Activated CD4-positive, alpha-beta T cell treated with anti-CD3 and anti-CD28 coated beads, Interleukin-2, amount 50 U/mL, for 48 hours (primary cell): ENCODE measurements around the gene KCNK17.

Experiments used
- DNase-seq, 2 experiments: peaks; one replicate each; pipeline ENCODE4 v3.0.0-alpha.2; 2020

KCNK17 gene

GRCh38 chr6:39335780-39336545, 21.7 kb upstream of the KCNK17 start:
- DNase-seq = no peak

- DNase-seq = no peak
Measured at GRCh38 chr6:39333644-39334438, 19.6 kb upstream of the KCNK17 start.

DNA sequence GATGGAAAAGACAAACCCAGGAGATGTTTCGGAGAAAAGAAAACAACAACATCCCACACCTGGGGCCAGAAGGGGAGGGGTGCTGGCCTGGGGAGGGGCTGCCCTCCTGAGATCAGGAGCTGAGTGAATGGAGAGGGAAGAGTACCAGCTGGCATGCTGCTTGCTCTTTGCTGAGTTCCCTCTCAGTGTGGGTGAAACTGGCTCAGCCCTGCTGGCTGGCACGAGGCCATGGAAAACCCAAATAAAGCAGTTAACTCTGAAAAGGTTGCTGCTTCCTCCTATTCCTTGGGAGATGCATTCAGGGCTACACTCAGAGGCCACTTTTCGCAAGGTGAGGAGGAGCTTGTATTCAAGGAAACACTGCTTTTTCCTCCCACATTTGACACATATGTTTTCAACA, 16.3 kb upstream of the KCNK17 start:
- no peak for DNase-seq

DNA sequence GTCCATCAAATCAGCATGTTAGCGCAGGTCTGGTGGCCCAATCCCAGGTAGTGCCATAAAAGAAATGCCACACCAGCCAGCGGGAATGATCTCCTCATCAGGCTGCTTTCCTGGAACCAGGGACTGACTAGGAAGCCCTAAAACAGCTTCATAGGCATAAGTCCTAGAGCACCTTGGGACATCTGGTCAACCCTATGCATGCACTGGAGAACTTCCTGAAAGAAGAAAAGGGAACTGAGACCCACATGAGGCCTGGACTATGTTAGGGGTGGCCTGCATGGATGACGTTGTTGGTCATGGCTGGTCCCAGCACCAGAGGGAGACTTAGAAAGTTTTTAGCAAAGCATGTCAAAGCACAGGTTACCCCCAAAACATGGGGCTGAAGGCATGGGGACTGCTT, 15.8 kb upstream of the KCNK17 start:
- DNase-seq = no peak

DNA sequence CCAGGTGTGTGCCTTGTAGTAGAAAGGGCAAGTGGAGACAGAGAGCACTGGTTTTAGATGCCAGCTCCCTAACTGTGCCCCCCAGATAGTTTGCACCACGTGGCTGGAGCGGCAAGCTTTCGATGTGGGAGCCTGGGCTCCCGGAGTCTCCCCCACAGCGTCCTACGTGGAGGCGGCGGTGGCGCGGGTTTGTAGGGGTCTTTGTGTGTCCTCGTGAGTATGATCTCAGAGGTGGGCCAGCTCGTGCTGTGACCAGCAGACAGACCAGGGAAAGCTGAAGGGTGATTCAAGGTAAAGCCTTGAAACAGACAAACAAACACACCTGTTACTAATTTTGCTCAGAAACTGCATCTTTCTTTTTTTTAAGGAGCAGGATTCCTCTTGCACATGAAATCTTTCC, 13.8 kb upstream of the KCNK17 start:
- DNase-seq = no peak

GRCh38 chr6:39327507-39327906, 13.3 kb upstream of the KCNK17 start:
- no peak for DNase-seq

DNA sequence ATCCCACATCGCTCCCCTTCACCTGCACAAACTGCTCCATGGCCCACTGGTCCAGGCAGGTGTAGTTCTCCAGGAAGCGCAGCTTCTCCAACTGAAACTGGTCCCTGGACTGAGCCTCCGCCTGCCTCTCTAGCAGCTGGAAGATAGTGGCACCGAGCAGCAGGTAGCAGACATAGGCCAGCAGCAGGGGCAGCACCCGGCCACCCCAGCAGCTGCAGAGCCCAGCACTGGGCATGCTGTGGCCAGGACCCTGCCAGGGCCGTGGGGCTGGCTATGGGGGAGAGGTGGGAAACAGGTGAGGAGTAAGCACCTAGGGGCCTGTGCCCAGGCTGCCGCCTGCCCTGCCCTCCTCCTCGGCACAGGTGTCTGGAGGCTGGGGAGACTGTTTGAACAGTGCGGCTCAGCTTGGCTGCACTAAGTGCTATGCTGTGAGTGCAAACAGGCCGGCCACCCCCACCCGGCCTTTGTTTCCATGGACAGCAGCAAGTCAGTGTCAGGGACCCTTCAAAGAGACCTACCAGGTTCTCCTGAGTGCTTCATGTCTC, 8.2 kb upstream of the KCNK17 start, which contains the start of gene KCNK16:
TSS of gene KCNK16 (minus strand) at position 397 of the 545 bp plus-strand sequence. CDS start at position 235, 162 bp downstream.
- no peak for DNase-seq

GRCh38 chr6:39321761-39322160, 7.5 kb upstream of the KCNK17 start:
- no peak for DNase-seq

- DNase-seq = no peak
Measured at GRCh38 chr6:39320363-39320984, 6.3 kb upstream of the KCNK17 start.

DNA sequence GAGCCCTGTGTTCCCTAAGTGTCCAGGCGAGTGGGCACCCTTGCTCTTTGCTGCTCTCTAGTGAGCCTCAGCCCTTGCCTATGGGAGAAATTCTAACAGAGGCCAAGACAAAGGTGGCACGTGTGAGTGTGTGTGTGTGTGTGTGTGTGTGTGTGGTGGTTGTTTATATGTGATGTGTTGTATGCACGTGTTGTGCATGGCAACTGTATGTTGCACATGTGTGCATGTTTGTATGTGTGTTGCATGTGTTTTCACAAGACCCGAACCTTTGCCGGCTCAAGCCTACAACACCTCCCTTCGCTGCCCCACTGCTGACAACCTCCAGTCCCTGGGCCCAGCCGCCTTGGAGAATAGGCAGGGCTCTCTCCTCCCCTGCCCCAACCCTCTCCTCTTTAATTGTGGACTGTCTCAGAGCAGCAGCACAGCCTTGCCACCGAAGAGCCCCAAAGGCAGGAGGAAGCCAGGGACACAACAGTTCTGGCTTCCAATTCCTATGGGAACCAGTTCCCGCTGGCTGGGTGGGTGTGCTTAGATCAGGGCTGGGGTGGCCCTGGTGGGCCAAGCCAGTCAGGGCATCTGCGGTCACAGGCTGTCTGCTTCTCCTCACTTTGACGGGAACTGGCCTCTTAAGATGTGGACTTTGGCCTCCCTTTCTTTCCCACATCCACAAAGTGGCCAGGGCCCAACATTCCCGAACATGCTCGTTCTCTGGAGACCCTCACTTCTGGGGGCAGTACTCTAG, 5.6 kb upstream of the KCNK17 start:
- no peak for DNase-seq

- no peak for DNase-seq
Measured at GRCh38 chr6:39317256-39317655, 3.0 kb upstream of the KCNK17 start.

GRCh38 chr6:39313526-39314272, 520 bp downstream of the KCNK17 start:
- DNase-seq = no peak

- no peak for DNase-seq
Measured at GRCh38 chr6:39312912-39313525, 1.2 kb downstream of the KCNK17 start.

DNA sequence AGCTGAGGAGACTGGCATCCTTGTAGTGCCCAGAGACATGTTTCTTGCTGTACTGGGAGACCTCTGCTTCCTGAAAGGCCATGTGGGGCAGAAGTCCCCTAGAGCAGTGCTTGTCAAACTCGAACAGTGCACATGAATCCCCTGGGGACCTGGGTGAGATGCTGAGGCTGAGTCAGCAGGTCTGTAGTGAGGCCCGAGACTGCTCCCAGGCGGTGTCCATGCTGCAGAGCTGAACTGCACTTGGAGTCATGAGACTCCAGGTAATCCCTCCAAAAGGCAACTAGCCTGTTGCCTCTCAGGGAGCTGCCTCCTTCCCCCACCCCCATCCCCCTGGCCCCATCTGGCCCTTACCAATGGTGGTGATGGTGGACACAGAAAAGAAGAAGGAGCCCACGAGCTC, 3.7 kb downstream of the KCNK17 start:
- DNase-seq = no peak

DNA sequence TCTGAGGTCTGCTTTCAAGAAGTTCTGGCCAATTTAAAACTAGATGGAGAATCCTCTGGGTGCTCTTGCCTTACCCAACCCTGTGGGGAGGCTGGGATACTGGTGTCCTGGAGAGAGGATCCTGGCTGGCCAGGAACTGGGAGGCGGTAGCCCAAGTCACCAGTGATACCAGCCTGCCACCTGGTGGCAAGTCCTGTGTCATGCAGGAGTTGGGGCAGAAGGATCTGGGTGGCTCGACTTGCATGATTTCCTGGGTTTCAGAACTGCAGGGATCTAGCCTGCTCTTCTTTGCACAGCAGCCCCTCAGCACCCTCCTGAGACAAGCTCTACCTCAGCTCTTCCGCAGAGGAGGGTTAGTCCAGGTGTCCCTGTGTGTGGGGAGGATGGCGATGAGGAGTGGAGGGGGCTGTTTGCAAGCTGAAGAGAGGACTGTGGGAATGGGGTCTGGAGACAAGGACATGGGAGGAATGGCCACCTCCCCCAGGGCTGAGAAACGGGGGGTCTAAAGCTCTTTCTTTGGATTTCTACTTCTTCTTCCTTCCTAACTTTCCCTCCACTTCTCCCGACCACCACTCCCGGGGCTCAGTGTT, 4.2 kb downstream of the KCNK17 start:
- DNase-seq = peak; percentile 70 to 77

DNA sequence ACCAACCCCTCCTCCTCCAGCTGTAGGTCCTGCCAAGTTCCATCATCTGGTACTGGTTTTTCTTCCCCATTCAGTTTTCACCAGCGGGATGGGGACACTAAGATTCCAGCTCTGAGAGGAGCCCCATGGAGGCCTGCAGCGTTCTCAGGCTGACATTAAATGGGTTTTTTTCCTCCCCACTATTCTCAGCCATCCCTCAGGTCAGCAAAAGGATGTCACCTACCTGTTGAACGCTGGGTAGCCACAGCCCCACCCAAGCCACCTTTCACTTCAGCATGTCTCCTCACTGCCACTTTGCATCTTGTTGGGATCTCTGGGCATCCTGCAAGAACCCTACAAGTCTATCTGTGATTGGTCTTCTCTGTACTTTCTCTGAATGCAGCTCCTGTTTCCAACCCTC, 6.8 kb downstream of the KCNK17 start:
- no peak for DNase-seq

GRCh38 chr6:39304951-39305350, 9.3 kb downstream of the KCNK17 start:
- no peak for DNase-seq

DNA sequence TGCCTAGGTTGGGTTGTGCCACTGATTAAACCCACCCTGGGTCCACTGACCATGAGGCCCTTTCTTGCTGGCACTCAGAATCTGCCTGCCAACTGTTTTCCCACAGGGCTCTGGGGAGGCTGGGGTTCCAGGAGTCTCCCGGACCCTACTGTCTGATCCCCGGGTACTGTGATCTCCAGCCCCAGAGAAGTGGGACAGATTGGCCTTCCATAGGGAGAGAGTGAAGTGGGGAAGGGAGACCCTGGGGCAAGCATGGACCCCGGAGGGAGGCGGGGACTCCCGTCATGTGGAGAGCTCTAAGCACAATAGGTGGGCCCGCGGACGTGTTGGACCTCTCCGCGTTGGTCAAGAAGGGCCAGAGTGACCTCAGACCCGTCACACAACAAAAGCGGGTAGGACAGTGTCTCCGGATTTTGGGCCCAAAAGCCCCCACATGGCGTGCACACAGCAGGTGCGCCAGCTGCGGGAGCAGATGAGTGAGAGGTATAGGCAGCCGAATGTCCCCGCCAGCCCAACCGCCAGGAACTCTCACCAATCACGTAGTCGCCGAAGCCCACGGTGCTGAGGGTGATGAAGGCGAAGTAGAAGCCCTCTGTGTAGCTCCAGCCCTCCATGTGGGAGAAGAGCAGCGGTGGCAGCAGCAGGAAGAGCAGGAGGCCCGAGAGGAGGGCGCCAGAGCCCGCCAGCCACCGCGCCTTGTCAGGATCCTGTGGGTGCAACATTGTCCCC, 10.6 kb downstream of the KCNK17 start:
- DNase-seq = no peak

DNA sequence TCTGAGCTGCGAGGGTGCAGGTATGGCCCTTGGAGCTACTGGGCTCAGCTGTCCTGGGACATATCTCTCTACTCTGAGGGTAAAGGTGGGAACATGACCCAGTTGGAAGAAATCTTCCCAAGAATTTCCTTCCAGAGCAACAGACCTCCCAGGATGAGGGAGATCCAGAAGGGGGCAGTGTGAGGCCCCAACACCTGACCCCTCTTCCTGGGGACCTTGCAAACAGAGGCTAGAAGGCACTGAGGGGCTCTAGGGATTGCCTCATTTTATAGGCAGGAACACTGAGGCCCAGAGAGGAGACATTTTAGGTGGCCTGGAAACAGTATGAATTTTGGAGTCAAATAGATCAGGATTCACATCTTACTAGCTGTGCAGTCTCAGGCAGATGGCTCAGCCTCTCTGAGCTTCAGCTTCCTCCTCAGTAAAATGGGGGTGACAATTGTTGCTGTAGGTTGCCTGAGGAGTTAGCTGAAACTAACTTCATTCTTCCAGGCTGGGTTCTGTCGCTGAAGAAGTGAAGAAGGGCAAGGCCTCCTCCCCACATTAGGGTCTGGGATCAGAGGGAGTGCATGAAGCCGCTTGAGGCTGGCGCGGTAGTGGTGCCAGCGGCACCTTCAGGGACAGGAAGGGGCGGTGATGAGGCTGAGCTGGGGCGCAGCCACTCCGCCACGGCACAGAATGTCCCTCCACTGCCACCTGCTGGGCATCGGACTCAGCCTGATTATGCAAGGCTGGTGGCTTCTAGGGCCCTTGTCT, 11.4 kb downstream of the KCNK17 start:
- DNase-seq = peak; percentile 95

DNA sequence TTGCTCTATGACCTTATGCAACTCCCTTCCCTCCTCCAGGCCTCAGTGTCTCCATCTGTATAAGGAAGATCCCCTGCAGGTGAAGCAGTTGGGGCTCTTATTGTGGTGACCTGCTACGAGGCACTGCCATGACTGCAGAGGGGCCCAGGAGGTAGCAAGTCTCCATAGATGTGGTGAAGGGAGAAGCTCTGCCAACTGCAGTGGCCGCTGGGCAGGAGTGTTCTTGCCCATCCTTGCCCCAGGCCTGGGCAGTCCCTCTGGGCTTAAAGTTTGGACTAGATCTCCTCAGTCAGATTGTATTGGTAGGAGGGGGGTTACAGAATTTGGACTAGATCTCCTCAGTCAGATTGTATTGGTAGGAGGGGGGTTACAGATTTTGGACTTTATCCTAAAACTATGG, 12.2 kb downstream of the KCNK17 start:
- DNase-seq = no peak
